Testis (tissue), 2 donors: ENCODE measurements around the gene PLS1.

ENCODE experiments used
- CTCF ChIP-seq, 3 experiments: fragments of 450-650 bp in 2 of 3; fragments of 200-600 bp in 1 of 3; sonication (generic) in 1 of 3; IDR thresholded peaks; one replicate each; pipeline ENCODE4 v1.5.1; 2016 to 2019; ENCODE audit warnings: antibody characterized with exemption in 3 of 3, mild to moderate bottlenecking in 2 of 3, moderate library complexity in 1 of 3
- POLR2A ChIP-seq: fragments of 450-650 bp; IDR thresholded peaks from one replicate; pipeline ENCODE4 v1.6.1; 2017; ENCODE audit warnings: antibody characterized with exemption, mild to moderate bottlenecking, moderate library complexity

GRCh38 chr3:142614059-142614626 lies 17.9 kb downstream of the PLS1 start:
- TF ChIP-seq POLR2A: no peak
- no peak for TF ChIP-seq CTCF (IDR thresholded peaks at IDR 0.05)
